Muscle of back (tissue), 11 donors: ENCODE measurements around the gene DCP2. TPM values are rescaled to one million over a fixed set of nuclear protein-coding genes. Genes with fewer than 3 reads are reported as not detected.
A peak's percentile ranks its signal among the peaks of the same experiment; 100 is the strongest.

Experiments
- DNase-seq, 3 donors: peaks; one replicate each; pipeline versions ENCODE4 v3.0.0 to v3.0.0-alpha.2; 2013
- polyA plus RNA-seq, 10 donors: library from polyadenylated mRNA; unstranded; fragments of 120-200 nt; gene quantifications; one replicate each; pipeline ENCODE4 v1.2.1, GENCODE V29; 2013; ENCODE audit not compliant: insufficient read length in 10 of 10

The DCP2 gene
- polyA plus RNA-seq, 10 donors, result 15.1 to 29.1 (median 21.7) TPM

DNA sequence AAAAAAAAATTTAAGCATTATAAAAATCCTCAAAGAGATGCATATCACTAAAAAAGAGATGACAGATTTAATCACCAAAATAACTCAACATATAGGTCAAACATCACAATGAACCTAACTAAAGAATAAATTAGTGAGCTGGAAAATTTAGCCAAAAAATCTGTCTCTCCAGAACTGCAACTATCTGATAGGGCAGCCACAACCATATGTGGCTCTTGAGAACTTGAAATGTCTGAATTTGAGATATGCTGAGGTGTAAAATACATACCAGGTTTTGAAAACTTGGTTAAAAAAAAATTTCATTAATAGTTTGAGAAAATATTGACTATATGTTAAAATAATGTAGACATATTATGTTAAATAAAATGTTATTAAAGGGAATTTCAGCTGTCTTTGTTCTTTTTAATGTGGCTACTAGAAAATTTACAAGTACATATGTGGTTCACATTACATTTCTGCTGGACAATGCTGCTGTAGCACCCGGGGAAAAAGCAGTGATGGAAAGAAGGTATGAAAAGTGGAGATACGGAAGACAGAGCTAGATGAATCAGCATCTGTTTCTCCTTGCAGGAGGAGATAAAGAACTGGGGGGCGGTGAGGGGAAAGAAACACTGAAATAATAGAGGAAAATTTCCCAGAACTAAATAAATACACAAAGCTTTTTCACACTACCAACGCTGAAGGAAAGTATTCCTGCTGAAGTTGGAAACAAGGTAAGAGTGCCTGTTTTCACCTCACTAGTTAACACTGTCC lies 66.1 kb downstream of the DCP2 start:
- no peak for DNase-seq

DNA sequence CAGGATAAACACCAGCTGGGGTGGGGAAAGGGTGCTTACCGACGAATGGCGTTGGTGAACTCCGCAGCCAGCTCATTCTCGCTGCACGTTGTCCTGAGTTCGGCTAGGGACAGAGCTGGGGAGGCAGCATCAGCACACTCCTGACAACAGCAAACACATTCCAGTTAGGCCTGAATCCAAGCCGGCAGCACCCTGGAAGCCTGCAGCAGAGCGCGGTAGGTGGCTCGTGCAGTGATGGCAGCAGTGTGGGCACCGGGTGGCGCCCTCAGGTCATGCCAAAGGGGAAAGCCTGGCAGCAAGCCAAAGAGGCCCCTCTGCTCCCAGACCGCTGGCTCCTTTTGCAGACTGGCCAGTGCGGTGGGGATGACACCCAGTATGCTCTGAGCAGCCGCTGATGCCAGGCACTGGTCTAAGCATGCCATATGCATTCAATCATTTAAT lies 66.9 kb downstream of the DCP2 start:
- DNase-seq, result no peak

DNA sequence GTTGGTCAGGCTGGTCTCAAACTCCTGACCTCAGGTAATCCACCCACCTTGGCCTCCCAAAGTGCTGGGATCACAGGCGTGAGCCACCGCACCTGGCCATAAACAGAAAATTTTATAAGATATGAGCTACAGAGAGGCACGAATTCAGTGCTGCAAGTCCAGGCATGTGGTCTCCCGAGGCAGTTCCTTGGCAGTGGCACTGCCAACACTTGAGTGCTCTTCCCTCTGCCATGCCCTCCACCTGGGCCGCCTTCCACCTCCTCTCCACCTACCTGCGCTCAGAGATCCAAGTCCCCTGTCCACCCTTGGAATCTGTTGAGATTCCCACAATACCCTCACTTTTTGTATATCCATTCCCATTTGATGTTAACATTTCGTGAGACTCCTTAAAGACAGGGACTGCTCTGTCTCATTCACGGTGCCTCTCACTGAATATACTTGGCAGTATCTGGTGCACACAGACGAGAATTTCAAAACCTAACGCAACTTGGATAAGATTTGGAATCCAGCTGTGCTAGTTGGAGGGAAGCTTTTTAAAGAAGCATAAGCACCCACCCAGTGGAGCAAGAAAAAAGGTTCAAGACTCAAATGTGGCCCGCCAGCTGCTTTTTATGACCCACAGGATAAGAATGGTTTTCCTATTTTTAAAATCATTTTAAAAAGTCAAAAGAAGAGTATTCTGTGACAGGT lies 68.3 kb downstream of the DCP2 start:
- DNase-seq, result peak in 1 of 3 donors; percentile 72

- no peak for DNase-seq
Observed at GRCh38 chr5:113047234-113047633, 70.6 kb downstream of the DCP2 start.

DNA sequence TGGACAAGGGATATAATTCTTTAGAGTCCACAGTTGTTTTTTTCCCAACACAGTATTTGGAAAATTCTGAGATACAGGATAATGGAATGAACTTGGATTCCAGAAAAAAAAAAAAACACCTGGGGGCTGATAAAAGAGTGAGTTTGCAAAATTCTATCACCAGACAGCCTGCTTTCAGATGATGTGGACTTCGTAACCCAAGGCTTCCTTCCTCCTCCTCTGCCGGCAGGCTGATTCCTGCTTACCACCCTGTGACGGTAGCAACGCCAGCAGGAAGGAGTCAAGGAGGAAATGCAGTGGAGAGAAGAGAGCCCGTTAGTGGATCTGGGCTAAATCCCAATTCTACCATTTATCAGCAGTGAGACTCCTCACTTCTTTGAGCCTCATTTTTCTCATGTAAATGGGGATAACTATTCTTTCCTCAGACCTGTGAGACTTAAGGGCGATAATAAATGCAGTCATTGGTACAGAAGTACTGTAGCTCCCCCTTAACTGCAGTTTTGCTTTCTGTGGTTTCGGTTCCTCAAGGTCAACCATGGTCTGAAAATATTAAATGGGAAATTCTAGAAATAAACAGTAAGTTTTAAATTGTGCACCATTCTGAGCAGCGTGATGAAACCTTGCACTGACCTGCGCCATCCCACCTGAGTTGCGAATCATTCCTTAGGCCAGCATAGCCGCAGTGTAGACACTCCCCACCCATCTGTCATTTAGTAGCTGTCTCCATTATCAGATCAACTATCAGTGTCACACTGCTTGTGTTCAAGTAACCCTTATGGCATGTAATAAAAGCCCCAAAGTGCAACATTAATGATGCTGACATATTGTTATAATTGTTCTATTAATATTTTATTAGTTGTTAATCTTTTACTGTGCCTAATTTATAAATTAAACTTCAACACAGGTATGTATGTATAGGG lies 71.4 kb downstream of the DCP2 start:
- no peak for DNase-seq

DNA sequence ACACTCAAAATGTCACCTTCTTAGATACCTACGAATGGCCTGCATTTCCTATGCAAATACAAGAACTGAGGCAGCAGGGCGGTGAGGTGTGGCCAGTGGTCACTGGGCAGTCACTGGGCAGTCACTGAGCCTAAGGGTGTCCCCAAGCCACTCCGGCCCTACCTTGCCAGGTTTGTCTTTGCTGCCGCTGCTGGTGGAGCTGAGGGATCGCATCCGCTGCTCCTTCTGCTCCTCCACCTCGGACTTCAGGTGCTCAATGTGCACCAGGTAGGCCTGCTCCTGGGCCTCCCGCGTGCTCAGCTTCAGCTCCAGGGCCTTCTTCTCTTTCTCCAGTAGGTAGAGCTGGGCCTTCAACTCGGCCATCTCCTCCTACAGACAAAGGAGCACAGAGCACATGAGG lies 72.3 kb downstream of the DCP2 start:
- DNase-seq, result no peak

DNA sequence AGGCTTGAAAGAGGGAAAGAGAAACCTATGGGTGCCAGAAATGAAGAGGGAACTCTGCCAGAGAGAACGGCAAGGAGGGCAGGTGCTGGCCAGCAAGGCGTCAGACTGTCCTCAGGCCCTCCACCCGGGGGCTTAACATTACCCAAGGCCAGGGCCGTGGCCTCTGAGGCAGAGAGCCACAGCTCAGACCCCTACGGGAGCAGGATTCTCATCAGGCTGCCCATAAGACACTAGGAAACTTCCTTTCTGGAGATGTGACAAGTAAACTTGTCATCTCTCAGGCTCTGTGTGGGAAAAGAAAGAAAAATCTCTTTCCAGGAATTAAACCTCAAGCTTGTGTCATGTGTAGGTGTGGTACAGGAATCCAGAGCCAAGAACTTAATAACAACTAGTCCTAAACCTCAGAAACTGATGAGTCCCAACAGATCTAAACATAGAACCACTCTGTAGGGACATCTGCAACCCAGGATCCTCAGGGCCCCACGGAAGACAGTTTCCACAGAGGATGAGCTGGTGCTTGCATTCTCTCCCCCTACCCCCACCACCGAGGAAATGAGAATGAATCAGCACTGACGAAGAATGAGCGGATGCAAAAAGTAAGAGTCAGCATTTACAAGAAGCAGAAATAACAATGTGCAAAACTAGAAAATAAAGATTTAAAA lies 74.3 kb downstream of the DCP2 start:
- DNase-seq, result peak; percentile 64 to 85 (median 80)

DNA sequence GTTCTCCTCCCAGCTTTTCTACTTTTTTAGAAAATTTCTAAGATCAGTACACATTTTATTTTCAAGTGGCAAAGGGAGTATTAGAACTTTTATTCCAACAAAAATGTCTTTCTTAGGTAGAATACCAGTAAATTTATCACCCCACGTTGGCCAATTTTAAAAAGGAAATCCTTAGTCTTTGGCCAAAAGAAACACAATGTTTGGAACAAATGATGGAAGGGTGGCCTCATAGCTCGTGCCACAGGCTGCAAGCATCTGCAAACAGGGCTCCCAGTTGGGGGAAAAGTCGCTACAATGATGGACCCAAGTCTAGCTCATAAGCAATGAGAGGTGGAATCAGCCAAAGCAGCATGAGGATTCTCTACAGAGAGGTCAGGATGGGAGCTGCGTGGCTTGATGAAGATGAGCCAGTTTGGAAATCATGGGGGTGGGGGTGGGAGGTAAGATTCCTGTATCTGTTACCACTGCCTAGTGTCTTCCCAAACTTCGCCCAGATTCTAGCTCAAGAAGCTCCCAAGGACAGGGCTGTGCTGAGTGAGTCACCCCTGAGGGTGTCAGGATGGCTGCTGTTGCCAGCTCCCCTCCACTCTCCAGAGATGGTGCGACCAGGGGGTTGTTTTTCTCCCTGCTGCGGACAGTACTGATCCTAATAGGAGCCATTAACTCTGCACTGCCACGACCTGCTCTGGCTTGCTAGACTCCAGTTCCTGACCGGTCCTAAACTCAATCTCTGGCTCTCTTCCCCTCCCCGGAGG lies 75.6 kb downstream of the DCP2 start:
- no peak for DNase-seq

DNA sequence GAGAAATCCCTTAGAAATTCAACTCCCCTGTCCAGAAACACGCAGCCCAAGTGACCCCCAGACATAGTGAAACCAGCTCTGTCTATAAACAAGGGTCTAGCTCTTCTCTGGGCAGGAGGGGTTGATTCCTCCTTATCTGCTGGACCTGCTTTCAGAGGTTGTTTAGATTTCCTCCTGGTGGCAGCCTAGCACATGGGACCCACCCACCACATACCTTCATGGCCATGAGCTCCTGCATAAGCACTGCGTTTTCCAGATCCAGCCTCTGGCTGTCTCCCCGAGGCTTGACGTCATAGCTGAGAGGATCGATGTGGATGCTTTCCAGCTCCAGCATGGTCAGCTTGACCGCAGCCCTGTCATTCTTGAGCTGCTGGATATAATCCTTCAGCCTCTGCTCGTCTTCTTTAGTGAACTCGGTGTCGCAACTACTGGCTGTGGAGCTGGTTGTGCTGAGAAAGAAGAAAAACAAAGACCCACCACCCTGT lies 77.0 kb downstream of the DCP2 start:
- no peak for DNase-seq

DNA sequence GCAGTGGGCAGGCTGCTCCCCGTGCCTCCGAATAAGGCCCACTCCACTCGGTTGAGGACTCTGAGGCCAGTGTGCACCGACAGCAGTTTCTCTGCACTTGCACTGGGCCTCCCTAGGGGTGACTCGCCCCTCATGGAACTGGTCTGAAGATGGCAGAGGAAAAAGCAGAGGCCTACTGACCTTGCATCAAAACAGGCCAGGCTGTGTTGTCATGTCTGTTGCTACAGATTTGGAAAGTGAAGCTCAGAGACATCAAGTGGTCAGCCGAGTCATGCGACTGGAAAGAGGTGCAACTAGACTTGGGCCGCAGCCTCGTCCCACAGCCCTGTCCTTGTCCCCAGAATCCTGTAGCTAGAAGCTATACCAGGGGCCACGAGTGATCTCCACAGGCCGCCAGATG lies 78.3 kb downstream of the DCP2 start:
- no peak for DNase-seq

- DNase-seq, result no peak
Observed at GRCh38 chr5:113056988-113057387, 80.4 kb downstream of the DCP2 start.

DNA sequence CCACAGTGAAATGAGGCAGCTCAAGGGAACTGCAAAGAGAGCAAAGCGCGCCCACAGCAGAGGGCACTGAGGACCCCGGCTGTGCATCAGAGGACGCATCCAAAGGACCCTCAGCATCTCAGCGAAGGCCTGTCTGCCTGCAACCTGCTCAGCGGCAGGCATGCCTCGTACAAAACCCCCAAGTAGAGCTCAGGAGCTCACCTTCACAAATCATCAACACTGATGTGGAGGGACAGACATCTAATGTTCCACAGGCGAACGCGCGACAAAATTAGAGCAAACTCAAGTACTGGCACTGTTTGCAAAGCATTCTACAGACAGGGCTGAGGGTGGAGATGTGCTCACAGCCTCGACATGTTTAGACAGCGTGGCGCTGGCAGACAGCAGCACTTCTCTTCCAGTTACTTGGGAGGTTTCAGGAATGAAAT lies 81.0 kb downstream of the DCP2 start:
- no peak for DNase-seq

DNA sequence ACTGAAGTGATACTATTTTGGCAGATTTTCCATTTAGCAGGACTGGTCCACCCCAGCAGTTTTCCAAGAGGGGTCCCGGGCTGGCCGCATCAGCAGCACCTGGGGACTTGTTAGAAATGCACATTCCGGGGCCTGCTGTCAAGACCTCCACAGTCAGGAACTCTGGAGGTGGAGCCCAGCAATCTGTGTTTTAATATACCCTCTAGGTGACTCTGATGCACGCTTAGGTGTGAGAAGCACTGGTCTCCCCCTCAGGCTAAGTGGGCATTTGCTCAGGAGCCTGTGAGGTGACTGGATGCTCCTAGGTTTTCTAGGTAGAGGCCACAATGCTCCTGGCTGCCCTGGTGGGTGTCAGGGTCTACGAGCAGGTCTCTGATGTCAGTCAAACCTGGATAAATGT lies 81.7 kb downstream of the DCP2 start:
- no peak for DNase-seq

GRCh38 chr5:113058706-113059226 lies 82.2 kb downstream of the DCP2 start:
- no peak for DNase-seq

DNA sequence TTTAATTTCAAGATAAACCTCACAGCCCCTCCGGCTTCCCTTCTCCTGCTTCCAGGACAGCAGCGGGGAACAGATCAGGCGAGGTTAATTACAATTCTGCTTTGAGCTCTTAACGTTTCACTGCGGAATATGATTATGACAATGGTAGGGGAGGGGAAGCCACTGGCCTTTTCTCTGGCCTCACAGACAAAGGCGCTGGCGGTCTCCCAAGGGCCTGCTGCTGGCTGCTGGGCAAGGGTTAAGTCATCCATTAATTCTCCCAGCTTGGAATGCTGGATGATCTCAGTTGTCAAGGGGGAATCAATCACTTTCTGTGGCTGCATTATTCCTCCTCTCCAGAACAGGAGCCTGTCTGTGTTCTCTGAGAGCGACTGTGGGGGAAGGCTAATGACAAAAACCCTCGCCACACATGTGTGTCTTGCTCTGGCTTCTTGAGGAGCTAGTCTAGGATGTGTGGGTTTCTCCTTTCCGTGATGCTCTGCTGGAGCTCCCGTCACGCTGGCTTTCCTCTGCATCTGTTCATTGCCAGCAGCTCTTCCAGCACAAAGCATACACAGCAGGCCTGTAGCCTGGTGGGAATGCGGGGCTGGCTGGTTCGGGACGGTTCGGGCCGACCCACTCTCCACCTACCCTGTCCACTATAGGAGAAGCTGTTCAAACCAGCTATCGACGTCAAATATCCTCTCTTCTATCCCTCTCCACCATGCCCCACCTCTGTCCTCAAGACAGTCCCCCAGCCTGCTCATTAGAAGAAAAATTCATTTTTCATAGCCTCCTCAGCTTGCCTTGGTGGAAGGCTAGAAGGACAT lies 82.8 kb downstream of the DCP2 start:
- DNase-seq, result peak; percentile 64 to 88 (median 86)

- no peak for DNase-seq
Observed at GRCh38 chr5:113060408-113061025, 83.9 kb downstream of the DCP2 start.

DNA sequence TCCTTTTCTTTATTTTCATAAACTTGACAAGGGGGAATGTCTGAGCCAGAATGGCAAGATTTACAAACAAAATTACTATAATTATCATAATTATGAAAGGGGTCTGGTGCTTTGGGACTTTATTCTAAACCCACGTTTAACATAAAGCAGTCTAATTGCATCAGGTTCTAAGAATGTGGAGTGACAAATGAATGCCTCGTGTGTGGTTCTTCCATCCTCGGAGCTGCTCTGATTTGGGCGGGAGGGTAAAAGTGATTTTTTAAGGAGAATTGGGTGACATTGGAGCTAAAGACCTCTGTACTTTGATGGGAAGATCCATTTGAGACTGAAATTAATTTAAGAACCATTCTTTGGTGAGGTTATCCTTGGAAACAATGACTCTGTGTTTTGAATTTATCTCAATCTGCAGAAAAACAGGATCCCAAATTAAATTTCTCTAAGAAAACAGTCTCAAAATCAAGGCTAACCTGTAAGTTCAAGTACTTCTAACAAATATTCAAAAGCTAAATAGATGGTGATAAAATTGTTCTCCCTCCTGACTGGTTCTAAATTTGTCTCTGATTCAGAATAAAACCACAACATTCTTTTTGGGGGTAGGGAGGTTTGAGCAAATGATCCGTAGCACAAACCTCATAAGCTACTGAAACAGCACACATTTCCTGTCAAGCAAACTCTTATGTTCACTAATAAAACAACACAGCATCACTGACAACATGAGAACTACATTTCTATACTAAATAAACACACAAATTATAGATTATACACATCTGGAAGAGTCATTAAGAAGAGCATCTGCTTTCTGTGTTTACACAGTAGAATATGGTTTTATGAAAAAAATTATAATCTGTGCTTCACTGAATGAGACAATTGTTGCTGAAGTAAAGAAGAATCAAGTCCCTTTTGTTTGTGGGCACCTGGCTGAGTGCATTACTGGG lies 85.5 kb downstream of the DCP2 start:
- DNase-seq, result peak in 2 of 3 donors; percentile 54 to 66
